Activated B cell treated with CpG ODN at 0.5 μM for 24 hours (primary cell): ENCODE measurements around the gene TMEM253. TPM values are rescaled to one million over a fixed set of nuclear protein-coding genes. Genes with fewer than 3 reads are reported as not detected.
A peak's percentile ranks its signal among the peaks of the same experiment; 100 is the strongest.

Experiments used
- ATAC-seq: fragments of 200-7000 bp; cut with Tn5 transposase; one replicate; pipeline ENCODE4 v1.10.0; 2021; ENCODE audit warnings: low read depth, mild to moderate bottlenecking, moderate library complexity
- CTCF ChIA-PET: fragments of 350-600 bp; sonication (Branson Sonifier 250); formaldehyde crosslinking; loops from one replicate; lab custom pipeline; 2021; ENCODE audit warnings: antibody characterized with exemption; lab: Charles Lee
- POLR2A ChIA-PET: fragments of 350-600 bp; sonication (Branson Sonifier 250); formaldehyde crosslinking; loops from one replicate; lab custom pipeline; 2021; ENCODE audit warnings: antibody characterized with exemption; lab: Charles Lee
- DNase-seq: peaks from one replicate; pipeline ENCODE4 v3.0.0; 2022
- H3K27ac Mint-ChIP-seq: one replicate; pipeline ENCODE4 v1.8.0; 2020; ENCODE audit warnings: mixed read lengths
- H3K27me3 Mint-ChIP-seq: one replicate; pipeline ENCODE4 v1.8.0; 2021; ENCODE audit warnings: mixed read lengths
- H3K36me3 Mint-ChIP-seq: one replicate; pipeline ENCODE4 v1.8.0; 2021; ENCODE audit warnings: low read depth, mixed read lengths
- H3K4me1 Mint-ChIP-seq: one replicate; pipeline ENCODE4 v1.8.0; 2021; ENCODE audit warnings: mixed read lengths
- H3K4me3 Mint-ChIP-seq: one replicate; pipeline ENCODE4 v1.8.0; 2020; ENCODE audit warnings: mild to moderate bottlenecking, mixed read lengths
- H3K9me3 Mint-ChIP-seq: one replicate; pipeline ENCODE4 v1.8.0; 2020; ENCODE audit warnings: mixed read lengths
- intact Hi-C: fragments of 100-400 bp; cut with micrococcal nuclease; formaldehyde crosslinking; loops from one replicate; pipeline ENCODE4 v1.15.1; 2024
- total RNA-seq: library from RNA; stranded (reverse); gene quantifications from 2 replicates; pipeline ENCODE4 v1.2.3, GENCODE V29; 2022
- TF ChIP-seq, protein P1 (sequence below): fragments of 200-600 bp; IDR thresholded peaks from one replicate; pipeline ENCODE4 v1.8.0; 2022; ENCODE audit warnings: antibody characterized with exemption, mild to moderate bottlenecking

Gene TMEM253
- total RNA-seq, 1 donor from 2014 or later = not detected

DNA sequence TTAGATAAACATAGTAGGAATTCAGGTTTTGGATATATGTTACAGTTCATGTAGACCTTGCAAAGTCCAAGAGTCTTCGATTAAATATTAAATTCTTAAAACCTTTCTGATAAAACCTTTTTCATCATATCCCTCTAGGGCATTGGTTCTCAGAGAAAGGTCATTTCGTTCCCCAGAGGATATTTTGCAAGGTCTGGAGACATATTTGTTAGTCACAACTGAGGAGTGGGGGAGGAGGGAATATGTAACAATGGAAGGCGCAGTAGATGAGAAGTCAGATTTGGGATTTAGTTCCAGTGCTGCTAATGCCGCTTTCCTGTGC, 5.3 kb downstream of the TMEM253 start:
- ATAC-seq = no peak
- CTCF ChIA-PET = interaction anchor here (4.6 to 14.7 kb wide), 4 partner anchors 13 to 90 kb away, joined by 62 to 257 read pairs (median 108); partner anchors contain the start of gene ARHGEF40
- intact Hi-C loops = loop anchor here (10.0 kb wide), 3 partner anchors 159 to 651 kb away; partner anchors contain the start of genes APEX1, HNRNPC, OSGEP and RNASE6
- Mint-ChIP-seq H3K9me3 (no peaks in the 10 kb centered on the region), H3K27ac (no peak overlapping the region), H3K4me1 (peaks cover 15% of the 10 kb centered on the region), H3K36me3 (no peaks in the 10 kb centered on the region), H3K27me3 (peaks cover 2% of the 10 kb centered on the region), H3K4me3 (no peak overlapping the region)
- TF ChIP-seq, protein P1, sequence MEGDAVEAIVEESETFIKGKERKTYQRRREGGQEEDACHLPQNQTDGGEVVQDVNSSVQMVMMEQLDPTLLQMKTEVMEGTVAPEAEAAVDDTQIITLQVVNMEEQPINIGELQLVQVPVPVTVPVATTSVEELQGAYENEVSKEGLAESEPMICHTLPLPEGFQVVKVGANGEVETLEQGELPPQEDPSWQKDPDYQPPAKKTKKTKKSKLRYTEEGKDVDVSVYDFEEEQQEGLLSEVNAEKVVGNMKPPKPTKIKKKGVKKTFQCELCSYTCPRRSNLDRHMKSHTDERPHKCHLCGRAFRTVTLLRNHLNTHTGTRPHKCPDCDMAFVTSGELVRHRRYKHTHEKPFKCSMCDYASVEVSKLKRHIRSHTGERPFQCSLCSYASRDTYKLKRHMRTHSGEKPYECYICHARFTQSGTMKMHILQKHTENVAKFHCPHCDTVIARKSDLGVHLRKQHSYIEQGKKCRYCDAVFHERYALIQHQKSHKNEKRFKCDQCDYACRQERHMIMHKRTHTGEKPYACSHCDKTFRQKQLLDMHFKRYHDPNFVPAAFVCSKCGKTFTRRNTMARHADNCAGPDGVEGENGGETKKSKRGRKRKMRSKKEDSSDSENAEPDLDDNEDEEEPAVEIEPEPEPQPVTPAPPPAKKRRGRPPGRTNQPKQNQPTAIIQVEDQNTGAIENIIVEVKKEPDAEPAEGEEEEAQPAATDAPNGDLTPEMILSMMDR = no peak
- DNase-seq = no peak
- POLR2A ChIA-PET = no interaction called here

DNA sequence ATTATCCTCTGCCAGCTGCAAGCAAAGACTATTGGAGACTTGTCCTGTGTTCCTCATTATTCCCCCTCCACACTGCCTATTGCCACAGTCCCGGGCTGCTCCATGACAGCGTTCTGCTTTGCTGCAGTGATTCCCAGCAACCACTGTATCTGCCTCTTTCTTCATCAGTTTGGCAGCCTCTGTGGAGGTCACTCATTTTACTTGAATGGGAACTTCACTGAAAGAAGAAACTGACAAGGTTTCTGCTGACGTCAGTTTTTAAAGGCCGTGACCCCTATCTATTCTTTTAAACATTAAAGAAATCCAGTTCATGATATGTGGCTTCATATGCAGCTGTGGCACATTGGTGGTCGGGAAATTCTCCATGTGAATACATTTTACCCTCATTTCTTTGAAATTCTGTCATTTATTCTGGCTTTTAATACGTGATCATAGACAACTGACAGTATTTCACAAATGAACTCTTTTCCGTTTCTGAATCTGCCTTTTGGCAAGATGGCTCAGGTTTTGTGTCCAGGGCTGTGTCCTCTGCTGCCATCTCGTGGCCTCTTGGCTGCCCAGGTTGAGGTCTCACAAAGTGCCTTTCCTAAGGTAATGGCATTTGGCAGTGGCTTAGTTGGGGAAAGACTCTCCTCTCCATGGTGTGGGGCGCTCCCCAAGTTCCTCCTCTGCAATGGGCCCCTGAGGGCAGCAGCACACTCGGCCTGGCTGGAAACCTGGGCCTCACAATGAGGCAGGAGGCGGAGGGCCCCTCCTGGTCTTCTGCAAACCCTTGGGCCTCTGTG, 5.8 kb downstream of the TMEM253 start:
- no peak for ATAC-seq

DNA sequence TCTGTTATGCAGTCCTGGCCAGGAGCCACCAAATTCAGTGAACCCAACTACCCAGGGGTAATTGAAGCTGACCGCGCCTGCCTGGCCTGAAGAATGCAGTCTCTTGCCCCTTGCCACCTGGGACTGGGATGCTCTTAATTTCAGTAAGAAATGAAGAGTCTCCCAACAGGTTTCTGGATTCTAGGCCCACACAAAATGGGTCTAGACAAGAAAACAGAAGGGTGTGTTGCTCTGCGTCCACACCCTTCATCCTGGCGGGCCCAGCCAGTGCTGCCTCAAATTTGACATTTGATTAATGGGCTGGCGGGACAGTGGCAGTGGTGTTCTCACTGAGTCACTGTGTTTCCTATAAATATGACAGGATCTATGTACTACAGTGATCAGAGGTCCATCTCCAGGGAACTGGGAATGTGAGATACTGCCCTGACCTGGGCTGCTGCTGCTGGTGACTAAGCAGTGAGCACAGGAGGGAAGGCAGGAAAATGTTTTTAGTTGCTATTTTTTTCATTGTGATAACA, 6.5 kb downstream of the TMEM253 start:
- Mint-ChIP-seq H3K27me3 (no peaks in the 10 kb centered on the region), H3K27ac (no peak overlapping the region), H3K4me1 (peaks cover 15% of the 10 kb centered on the region), H3K36me3 (no peaks in the 10 kb centered on the region), H3K9me3 (no peaks in the 10 kb centered on the region), H3K4me3 (no peak overlapping the region)
- intact Hi-C loops = loop anchor here (10.0 kb wide), 3 partner anchors 157 to 653 kb away; partner anchors contain the start of genes APEX1, HNRNPC, OSGEP and RNASE6
- POLR2A ChIA-PET = no interaction called here
- TF ChIP-seq, protein P1 = no peak
- no peak for DNase-seq
- CTCF ChIA-PET = interaction anchor here (7.1 to 14.7 kb wide), 3 partner anchors 36 to 92 kb away, joined by 62 to 257 read pairs (median 146); partner anchors contain the start of gene ARHGEF40
- ATAC-seq = no peak

More for the DNA sequence above, 5.8 kb downstream of the TMEM253 start:
- ChIA-PET POLR2A (no interaction called here), CTCF (interaction anchor here (4.6 to 14.7 kb wide), 4 partner anchors 14 to 91 kb away, joined by 62 to 257 read pairs (median 108); partner anchors contain the start of gene ARHGEF40)
- intact Hi-C loops = loop anchor here (10.0 kb wide), 3 partner anchors 158 to 652 kb away; partner anchors contain the start of genes APEX1, HNRNPC, OSGEP and RNASE6
- Mint-ChIP-seq H3K4me1 (peaks cover 15% of the 10 kb centered on the region), H3K4me3 (peak overlapping the region; percentile 52), H3K27me3 (peaks cover under 1% of the 10 kb centered on the region), H3K27ac (peak overlapping the region; percentile 59), H3K36me3 (no peaks in the 10 kb centered on the region), H3K9me3 (no peaks in the 10 kb centered on the region)
- DNase-seq = peak; percentile 56
- TF ChIP-seq, protein P1 = no peak

DNA sequence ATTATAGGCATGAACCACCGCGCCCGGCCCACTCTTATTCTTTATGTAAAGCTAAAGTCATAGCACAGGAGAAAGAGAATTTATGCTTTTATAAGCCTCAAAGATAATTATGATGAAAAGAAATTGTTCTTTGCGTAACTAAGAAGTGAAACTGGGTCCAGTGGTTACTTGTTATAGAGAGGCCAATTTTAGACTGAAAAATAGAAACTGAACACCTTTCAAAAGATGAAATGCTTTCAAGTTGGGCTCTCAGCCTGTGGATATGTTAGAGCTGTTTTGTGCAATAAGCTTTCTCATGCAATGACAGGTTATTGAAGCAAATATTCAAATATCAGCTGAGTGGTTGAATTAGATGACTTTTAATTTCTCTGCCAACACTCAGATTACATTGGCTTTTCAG, 7.9 kb downstream of the TMEM253 start:
- DNase-seq (no peak), ATAC-seq (no peak)
- no peak overlapping the region for H3K27ac Mint-ChIP-seq
- no peaks in the 10 kb centered on the region for H3K27me3 Mint-ChIP-seq
- POLR2A ChIA-PET = no interaction called here
- no peaks in the 10 kb centered on the region for H3K9me3 Mint-ChIP-seq
- no peak overlapping the region for H3K4me3 Mint-ChIP-seq
- H3K36me3 Mint-ChIP-seq = no peaks in the 10 kb centered on the region
- intact Hi-C loops = loop anchor here (10.0 kb wide), 3 partner anchors 156 to 654 kb away; partner anchors contain the start of genes APEX1, HNRNPC, OSGEP and RNASE6
- CTCF ChIA-PET = interaction anchor here (0.9 to 14.7 kb wide), 4 partner anchors 8 to 93 kb away, joined by 3 to 257 read pairs (median 74); no protein-coding TSS in a partner anchor
- TF ChIP-seq, protein P1 = no peak
- H3K4me1 Mint-ChIP-seq = peaks cover 11% of the 10 kb centered on the region
